HG03521 (cell line): Measurements from ENCODE around the gene OCIAD1.
"Not testable (repeated sequence)": the region's sequence is repeated elsewhere in the genome, so short reads cannot be mapped to it uniquely, and the experiment has no call there.

Experiments used
- ATAC-seq: cut with Tn5 transposase; IDR thresholded peaks from one replicate; pipeline ENCODE4 v1.9.1; 2021; ENCODE audit warnings: mild to moderate bottlenecking, moderate library complexity; ENCODE audit not compliant: unreplicated experiment

Gene OCIAD1

GRCh38 chr4:48830706-48831531 is at the start of gene OCIAD1:
Gene OCIAD1 (plus strand): TSS chr4:48831088. CDS start chr4:48832625, 1,537 bp downstream.
- ATAC-seq, result peak; percentile 98

- ATAC-seq, result no peak
These were observed 48.9 kb upstream of the OCIAD1 start for GRCh38 chr4:48781968-48782367.

GRCh38 chr4:48785302-48785701 is 45.6 kb upstream of the OCIAD1 start:
- no peak for ATAC-seq

GRCh38 chr4:48786549-48786948 is 44.3 kb upstream of the OCIAD1 start:
- ATAC-seq, result no peak

- ATAC-seq, result no peak
These were observed 43.8 kb upstream of the OCIAD1 start for GRCh38 chr4:48787056-48787455.

GRCh38 chr4:48790561-48790960 is 40.3 kb upstream of the OCIAD1 start:
- ATAC-seq, result no peak

GRCh38 chr4:48791313-48791712 is 39.6 kb upstream of the OCIAD1 start:
- ATAC-seq, result no peak

GRCh38 chr4:48792348-48793006 is 38.4 kb upstream of the OCIAD1 start:
- no peak for ATAC-seq

- no peak for ATAC-seq
These were observed 35.8 kb upstream of the OCIAD1 start for GRCh38 chr4:48795108-48795507.

- ATAC-seq, result no peak
These were observed 34.5 kb upstream of the OCIAD1 start for GRCh38 chr4:48796191-48796926.

- no peak for ATAC-seq
These were observed 33.8 kb upstream of the OCIAD1 start for GRCh38 chr4:48796927-48797679.

- ATAC-seq, result no peak
These were observed 32.8 kb upstream of the OCIAD1 start for GRCh38 chr4:48798117-48798516.

GRCh38 chr4:48799157-48799556 is 31.7 kb upstream of the OCIAD1 start:
- ATAC-seq, result no peak

- ATAC-seq, result not testable (repeated sequence)
These were observed 30.7 kb upstream of the OCIAD1 start for GRCh38 chr4:48800155-48800554.

- no peak for ATAC-seq
These were observed 29.7 kb upstream of the OCIAD1 start for GRCh38 chr4:48801016-48801715.

GRCh38 chr4:48804584-48805301 is 26.1 kb upstream of the OCIAD1 start:
- ATAC-seq, result no peak

- no peak for ATAC-seq
These were observed 18.0 kb upstream of the OCIAD1 start for GRCh38 chr4:48812866-48813265.

GRCh38 chr4:48813964-48814363 is 16.9 kb upstream of the OCIAD1 start:
- ATAC-seq, result peak; percentile 56

GRCh38 chr4:48815483-48815882 is 15.4 kb upstream of the OCIAD1 start:
- ATAC-seq, result no peak

GRCh38 chr4:48816297-48816696 is 14.6 kb upstream of the OCIAD1 start:
- ATAC-seq, result not testable (repeated sequence)
